A673 (cell line): ENCODE data around the gene POLA2.

Experiments used
- CTCF ChIP-seq: fragments of 300-800, 200-600 bp; sonication (generic); conservative IDR thresholded peaks from 2 replicates; pipeline ENCODE4 v1.5.1; 2017; ENCODE audit warnings: low read depth, mild to moderate bottlenecking, antibody characterized with exemption, low read length, moderate library complexity, mixed read lengths
- EZH2 ChIP-seq: fragments of 200-600 bp; sonication (generic); IDR thresholded peaks from 2 replicates; pipeline ENCODE4 v1.6.1; 2017; ENCODE audit warnings: borderline replicate concordance, low read depth, mild to moderate bottlenecking, mixed read lengths, antibody characterized with exemption, low read length; ENCODE audit not compliant: poor library complexity, severe bottlenecking

GRCh38 chr11:65329478-65329877 lies 67.7 kb downstream of the POLA2 start:
- TF ChIP-seq CTCF (no peak), EZH2 (no peak)
